GM18951 (cell line): ENCODE measurements around the gene MSTO1.
A peak's percentile ranks its signal among the peaks of the same experiment; 100 is the strongest.
"Not testable (repeated sequence)": the region's sequence is repeated elsewhere in the genome, so short reads cannot be mapped to it uniquely, and the experiment has no call there.

ENCODE experiments used
- POLR2A ChIP-seq: IDR thresholded peaks from 4 replicates; pipeline ENCODE4 v1.6.1; 2011; ENCODE audit warnings: mild to moderate bottlenecking; ENCODE audit not compliant: insufficient read length, insufficient read depth; ENCODE audit errors: extremely low read depth
- in situ Hi-C: fragments of 300-500 bp; cut with MboI; formaldehyde crosslinking; loops from one replicate; pipeline ENCODE4 v1.12.0; 2022; ENCODE audit warnings: low sequenced_read_pairs, mixed read lengths, inconsistent platforms; ENCODE audit not compliant: unreplicated experiment

MSTO1 gene

DNA sequence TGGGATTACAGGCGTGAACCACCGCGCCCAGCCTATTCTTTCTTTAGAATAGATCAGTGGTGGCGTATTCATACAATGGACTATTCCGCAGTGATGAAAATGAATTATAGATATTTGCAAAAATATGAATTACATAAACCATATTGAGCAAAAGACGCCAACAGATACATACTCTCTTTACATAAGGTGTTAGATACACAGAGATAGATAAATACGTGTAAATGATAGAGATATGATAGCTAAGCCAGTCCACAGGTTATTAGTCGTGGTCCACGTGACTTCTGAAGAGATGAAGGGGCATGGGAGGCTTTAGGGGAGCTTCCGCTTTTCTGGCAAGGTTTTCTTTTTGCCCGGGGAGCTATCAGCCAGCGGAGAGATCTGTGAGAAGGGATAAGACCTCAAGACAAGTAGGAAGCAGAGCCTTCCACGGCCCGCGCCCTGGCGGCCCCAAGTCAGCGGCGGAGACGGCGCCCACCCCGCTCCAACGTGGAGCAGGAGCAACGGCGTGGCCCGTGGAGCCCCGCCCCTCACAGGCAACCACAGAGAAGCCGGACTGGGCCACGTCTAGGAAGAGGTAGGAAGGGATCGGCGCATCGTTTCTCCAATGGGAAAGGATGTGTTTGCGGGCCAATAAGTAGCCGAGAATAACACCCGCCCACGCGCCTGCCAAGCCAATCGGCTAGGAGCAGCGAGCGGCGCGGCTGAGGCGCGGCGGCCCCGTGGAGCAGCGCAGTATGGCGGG is at the start of gene MSTO1:
Gene MSTO1 (plus strand): TSS at position 704 of the 742 bp plus-strand sequence. CDS start 31 bp downstream, at position 735.
- in situ Hi-C loops, result no loop called here
- TF ChIP-seq POLR2A, result peak; percentile 91

DNA sequence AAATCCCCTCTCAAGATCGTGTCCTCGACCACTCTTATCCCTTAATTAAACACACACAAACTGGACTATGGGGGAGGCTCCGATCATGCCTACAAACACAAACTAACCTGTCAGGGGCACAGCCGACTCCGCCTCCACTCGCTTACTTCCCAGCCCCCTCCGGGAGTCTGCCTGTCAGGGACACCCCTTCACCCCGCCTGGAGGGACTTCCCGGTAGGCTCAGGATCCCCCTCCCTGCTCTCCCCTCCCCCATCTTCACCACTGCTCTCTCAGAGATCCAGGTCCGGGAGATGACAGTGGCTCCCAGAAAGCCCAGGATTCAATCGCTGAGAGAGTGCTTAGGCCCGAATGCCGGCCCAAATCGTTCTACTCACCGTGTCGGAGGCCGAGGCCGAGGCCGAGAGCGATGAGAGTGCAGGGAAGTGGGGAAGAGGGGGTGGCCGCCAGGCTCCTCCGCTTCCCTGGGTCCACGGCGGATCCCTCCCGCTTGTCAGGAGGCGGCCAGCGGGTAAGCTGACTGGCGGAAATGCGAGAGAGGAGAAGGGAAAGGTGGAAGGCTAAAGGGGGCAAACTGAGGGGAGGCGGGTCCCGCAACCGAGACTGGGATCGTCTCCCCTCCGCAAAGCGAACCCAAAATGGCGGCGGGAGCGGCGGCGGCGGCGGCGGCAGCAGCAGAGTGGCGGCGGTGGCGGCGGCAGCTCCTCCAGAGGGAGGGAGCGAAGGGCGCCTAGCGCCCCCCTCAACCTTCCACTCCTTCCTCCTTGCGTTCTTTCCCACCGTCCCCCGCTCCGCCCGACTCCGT is 48.0 kb upstream of the MSTO1 start:
- in situ Hi-C loops, result not testable (repeated sequence)
- TF ChIP-seq POLR2A, result peak; percentile 27

DNA sequence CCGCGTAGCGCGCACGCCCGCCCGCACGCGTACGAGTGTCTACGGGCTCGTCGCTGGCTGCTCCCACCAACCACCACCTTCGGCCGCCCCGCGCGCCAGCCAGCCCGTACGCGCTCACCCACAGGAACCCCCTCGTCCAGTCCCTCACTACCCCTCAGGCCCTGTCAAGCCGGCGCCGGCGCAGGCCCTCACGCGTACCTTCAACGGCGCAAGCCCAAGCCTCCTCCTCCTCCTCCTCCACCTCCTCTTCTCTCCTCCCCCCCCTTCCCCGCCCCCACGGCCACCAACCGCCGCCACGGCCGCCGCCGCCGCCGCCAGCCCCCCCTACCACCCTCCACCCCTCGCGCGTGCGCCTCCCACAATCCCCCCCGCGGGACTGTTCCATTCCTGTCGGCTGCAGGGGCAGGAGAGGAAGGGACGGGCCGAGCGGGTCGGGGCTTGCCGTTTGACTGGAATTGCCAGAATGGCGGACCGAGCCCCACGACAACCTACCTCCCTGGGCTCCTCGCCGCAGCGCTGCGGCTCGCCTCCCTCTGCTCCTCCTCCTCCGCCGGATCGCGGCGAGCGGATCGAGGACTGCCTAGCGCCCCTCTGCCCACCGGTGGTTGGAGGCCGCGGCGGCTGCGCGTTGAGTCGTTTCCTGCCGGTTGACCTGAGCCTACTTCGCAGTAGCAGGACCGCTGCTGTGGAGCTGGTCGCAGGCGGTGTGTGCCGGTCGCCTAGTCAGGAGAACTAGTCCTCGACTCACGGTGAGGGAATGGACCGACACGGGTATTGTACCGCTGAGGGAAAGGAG is 47.2 kb upstream of the MSTO1 start, which contains the start of gene ASH1L:
Gene ASH1L (minus strand): TSS at position 223 of the 796 bp plus-strand sequence. CDS start 41,284 bp downstream, outside the sequence.
- in situ Hi-C loops, result no loop called here
- TF ChIP-seq POLR2A, result peak; percentile 98

- in situ Hi-C loops, result not testable (repeated sequence)
Measured at GRCh38 chr1:155563377-155564022, 46.5 kb upstream of the MSTO1 start.

DNA sequence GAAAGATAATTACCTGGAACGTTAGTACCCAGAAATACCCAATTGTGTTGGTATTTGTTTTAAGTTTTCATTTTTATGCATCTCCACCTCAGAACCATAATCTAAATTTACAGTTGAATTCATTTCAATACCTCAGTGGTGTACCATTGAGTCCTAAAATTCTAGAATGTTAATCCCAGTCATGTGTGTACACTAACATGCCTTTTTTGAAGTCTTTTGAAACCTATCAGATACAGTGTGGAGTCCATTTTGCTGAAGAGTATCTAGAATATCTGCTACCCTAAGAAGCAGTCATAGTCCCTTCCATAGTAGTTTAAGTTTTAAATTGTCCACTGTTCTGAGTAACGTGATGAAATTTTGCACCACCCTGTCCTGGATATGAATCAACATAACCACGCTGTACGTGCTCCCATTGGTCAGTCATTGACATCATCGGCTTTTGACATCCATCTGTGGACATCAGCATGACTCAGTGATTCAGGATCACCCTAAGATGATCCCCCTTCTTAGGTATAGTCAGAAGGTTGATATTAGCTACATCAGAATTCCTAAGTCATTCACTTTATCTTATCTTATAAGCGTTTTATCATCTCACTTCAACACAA is 39.9 kb upstream of the MSTO1 start:
- in situ Hi-C loops, result no loop called here
- TF ChIP-seq POLR2A, result no peak

DNA sequence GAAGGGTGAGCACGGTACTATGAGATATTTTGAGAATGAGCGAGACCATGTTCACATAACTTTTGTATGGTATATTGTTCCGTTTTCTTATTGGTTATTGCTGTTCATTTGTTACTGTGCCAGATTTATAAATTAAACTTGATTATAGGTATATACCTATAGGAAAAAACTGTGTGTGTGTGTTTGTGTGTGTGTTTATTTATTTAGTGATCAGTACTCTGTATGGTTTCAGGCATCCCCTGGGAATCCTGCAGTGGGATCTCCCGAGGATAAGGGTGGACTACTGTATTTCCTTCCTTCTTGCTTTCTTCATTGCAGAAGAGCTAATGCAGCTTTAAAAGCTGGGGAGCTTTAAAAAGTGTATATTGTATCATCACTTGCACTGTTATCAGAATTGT is 39.4 kb upstream of the MSTO1 start:
- TF ChIP-seq POLR2A, result no peak

GRCh38 chr1:155574077-155574476 is 35.9 kb upstream of the MSTO1 start:
- TF ChIP-seq POLR2A, result no peak
- in situ Hi-C loops, result no loop called here

More for the DNA sequence above, 39.4 kb upstream of the MSTO1 start:
- in situ Hi-C loops, result no loop called here

DNA sequence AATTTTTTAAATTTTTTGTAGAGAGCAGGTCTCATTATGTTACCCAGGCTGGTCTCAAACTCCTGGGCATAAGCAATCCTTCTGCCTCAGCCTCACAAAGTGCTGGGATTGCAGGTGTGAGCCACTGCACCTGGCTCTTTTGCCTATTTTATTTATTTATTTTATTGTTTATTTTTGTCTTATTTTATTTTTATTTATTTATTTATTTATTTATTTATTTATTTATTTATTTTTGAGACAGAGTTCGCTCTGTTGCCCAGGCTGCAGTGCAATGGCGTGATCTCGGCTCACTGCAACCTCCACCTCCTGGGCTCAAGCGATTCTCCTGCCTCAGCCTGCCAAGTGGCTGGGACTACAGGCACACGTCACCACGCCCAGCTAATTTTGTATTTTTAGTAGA is 34.4 kb upstream of the MSTO1 start:
- in situ Hi-C loops, result loop anchor here (25.0 kb wide), 1 partner anchor 213 kb away; no protein-coding TSS in a partner anchor

GRCh38 chr1:155583846-155584245 is 26.2 kb upstream of the MSTO1 start:
- in situ Hi-C loops, result loop anchor here (25.0 kb wide), 1 partner anchor 222 kb away; no protein-coding TSS in a partner anchor

GRCh38 chr1:155589282-155589681 is 20.7 kb upstream of the MSTO1 start:
- in situ Hi-C loops, result loop anchor here (25.0 kb wide), 1 partner anchor 227 kb away; no protein-coding TSS in a partner anchor

DNA sequence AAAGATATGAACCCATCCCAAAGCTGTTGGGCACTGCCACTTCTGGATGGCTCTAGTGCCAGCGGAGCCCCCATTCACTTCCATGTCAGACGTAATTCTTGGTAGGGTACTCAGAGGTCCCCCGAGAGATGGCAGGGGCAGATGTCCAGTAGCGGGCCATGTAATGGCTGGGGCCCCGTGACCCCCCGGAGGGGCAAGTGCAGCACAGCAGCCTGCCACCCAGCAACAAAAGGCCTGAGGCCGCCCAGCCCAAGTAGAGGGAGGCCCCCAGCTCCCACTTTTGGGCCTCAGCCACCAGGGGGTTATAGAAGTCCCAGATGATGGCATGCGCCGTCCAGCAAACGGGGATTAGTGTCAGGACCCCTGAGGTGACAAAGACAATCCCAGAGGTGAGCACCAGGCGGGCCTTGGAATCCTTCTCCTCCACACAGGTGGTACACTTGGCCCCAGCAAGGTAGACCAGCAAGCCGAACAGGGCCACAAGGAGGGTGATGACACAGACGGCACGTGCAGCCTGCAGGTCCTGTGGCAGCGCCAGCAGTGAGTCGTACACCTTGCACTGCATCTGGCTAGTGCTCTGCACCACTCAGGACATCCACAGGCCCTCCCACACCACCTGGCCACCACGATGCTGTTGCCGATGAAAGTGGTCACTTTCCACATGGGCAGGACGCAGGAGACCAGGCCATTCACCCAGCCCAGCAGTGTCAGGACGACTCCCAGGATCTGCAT is 19.3 kb upstream of the MSTO1 start:
- in situ Hi-C loops, result loop anchor here (25.0 kb wide), 1 partner anchor 228 kb away; no protein-coding TSS in a partner anchor

DNA sequence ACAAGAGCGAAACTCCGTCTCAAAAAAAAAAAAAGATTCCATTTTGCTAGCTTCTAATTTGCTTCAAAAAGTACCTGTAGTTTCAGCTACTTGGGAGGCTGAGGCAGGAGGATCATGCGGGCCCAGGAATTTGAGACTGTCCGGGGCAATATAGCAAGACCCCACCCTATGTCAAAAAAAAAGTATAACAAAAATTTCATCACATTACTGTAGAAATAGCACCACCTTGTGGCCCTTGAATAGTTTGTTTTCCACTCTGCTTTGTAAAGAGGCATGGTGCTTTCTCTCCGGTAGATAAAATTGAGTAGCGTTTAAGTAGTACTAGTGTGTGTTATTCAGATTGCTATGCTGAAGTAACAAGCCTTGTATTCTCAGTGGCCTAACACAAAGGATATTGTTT is 18.2 kb upstream of the MSTO1 start:
- TF ChIP-seq POLR2A, result no peak
- in situ Hi-C loops, result loop anchor here (25.0 kb wide), 1 partner anchor 229 kb away; no protein-coding TSS in a partner anchor

GRCh38 chr1:155595877-155596474 is 14.0 kb upstream of the MSTO1 start:
- in situ Hi-C loops, result loop anchor here (25.0 kb wide), 1 partner anchor 234 kb away; no protein-coding TSS in a partner anchor
